HL-60/S4 treated with phorbol 12-myristate 13-acetate at 8.2 ng/mL for 4 days and 3 days (cell line): ENCODE measurements around the gene TMEM11.
"Not testable (repeated sequence)": the region's sequence is repeated elsewhere in the genome, so short reads cannot be mapped to it uniquely, and the experiment has no call there.

ENCODE experiments used
- in situ Hi-C: fragments of 300-500 bp; cut with MboI; formaldehyde crosslinking; loops from 2 replicates; pipeline ENCODE4 v1.15.0; 2022; ENCODE audit warnings: low sequenced_read_pairs

TMEM11 gene

DNA sequence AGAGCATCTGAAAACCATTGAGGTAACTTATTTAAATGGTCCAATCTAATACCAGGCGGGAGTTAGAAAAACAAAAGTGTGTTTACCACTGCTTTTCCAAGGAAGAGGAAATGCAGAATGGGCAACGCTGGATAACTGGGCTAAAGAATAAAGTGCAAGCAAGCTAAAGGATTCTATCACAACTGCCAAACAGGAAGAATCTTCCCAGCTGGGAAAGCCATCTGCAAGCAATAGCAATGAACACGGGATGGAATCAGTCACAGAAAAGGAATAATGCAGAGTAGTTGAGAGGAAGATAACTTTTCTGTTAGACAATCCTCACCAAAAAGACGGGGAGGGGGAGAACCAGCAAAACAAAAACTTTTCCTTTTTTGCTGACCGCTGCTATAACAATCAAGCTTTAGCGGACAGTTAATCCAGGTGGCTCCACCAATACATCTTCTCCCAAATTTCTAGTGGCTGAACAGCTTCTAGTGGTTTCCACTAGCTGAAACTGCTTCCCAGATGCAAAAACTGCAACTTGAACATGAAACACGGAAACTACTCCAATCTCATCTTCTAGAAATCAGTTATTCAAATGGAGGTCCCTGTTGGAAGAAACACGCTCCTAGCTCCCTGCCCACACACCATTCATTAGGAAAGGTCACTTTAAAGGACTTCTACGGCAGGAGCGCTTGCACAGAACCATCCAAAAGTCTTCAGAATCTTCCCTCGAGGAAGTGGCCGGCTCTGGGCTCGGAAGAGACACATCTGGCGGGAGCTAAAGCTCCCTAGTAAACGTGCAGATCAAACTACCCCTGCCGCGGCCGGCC, 929 bp downstream of the TMEM11 start:
- in situ Hi-C loops = no loop called here

DNA sequence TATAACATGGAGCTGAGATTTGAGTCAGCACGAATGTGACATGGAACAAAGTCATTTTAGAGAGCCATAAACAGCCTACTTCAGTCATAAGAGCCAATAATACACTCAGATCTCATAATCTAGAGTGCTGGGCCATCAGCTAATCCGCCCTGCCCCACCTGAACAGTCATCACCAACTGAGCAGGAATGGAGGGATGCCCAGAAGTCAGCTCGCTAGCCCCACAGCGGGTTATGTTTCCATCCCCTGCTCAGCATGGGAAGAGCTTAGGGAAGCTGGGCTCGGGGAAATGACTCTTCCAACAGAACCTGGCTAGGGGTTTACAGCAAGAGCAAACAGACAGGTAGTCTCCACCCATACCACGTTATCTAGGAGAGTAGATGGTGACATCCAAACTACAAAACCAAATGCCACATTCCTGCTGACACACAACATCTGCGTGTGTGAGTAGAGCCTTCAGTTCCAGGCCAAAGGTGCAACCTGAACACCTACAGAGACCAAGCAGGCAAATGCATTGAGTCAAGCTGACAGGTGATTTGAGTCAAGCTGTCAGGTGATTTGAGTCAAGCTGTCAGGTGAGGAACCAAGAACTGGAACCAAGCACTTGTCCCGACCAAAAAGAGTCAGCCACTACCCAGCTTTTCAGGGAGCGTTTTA, 2.0 kb downstream of the TMEM11 start:
- in situ Hi-C loops = no loop called here

DNA sequence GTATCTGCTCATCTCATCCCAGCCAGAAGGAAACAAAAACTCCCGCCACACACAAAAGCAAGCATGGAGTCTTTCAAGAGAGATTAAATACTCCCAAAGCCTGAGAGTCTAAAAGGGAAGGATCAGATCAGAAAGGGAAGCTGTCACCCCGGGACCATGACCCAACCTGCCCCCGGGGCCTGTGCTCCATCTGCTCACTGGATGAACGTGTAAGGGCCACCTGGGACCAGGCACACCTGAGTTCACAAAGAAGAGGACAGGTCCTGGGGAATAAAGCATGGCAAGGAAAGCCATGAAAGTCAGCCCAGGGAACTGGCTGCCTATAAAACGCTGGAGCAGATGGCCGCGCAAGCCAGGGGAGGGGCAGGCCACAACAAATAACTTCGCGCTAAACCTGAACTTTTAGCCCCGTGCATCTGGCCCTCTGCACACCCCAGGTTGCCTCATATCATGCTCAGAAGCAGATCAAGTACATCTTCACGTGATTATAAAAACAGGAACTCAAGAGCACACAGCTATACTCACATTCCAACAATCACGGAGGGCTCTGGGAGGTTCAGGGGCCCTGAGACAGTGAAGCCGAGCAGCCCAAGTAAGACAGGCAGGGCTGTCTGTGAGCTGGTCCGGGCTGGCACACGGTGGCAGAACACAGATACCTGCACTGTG, 3.4 kb downstream of the TMEM11 start:
- in situ Hi-C loops = no loop called here

DNA sequence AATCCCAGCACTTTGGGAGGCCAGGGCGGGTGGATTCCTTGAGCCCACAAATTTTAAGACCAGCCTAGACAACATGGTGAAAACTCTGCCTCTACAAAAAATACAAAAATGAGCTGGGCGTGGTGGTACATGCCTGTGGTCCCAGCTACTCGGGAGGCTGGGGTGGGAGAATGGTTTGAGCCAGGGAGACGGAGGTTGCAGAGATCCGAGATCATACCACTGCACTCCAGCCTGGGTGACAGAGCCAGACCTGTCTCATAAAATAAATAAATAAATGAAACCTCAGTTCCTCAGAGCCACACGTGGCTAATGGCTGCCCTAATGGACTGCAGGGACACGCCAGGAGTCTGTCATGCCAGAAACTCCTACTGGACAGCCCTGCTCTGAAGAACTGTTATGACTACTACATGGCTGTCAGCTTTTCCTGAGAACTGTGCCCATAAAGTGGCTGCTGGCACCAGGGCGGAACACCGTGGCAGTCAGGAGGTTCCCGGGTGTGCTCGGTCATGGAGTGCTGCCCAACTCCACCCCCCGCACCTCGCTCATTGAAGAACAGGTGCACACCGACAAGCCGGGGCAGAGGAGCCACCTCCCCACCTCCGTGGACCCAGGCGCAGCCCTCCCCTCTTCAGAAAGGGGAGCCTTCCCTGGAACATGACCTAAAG, 4.3 kb downstream of the TMEM11 start:
- in situ Hi-C loops = no loop called here

DNA sequence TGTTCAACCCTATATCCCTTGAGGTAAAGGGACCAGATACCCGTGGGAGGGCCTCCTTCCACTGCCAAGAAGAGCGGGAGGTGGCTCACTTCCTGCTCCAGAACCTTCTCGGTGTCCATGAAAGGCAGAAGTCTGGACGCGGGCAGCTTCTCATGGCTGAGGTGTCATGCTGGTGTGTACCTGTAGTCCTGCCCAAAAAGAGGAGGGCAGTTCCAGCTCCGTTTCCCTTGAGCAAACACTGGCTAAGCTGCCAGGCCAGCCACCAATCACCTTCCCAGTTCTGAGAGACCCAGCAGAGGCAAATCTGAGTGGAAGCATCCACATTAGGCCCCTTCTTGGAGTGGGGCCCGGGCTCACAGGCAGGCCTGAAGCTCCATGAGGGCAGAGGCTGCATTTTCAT, 5.6 kb downstream of the TMEM11 start:
- in situ Hi-C loops = no loop called here

DNA sequence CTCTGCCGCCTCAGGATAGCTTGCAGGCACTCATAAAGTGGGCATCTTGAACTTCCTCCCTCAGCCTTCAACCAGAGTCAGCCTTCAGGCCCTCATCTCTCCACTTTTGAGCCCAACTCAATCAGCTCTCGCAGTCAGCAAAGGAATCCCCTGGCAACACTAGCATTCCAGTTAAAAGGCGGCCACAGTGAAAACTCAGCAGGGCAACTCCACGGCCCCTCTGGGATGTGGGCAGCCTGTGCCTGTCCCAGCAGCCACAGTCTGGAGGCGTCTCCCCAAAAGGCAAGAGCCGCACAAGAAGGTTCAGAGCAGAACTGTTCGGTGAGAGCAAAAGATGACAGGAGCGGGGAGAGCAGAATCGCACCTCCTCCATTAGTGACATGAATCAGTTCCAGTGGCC, 9.0 kb downstream of the TMEM11 start:
- in situ Hi-C loops = no loop called here

DNA sequence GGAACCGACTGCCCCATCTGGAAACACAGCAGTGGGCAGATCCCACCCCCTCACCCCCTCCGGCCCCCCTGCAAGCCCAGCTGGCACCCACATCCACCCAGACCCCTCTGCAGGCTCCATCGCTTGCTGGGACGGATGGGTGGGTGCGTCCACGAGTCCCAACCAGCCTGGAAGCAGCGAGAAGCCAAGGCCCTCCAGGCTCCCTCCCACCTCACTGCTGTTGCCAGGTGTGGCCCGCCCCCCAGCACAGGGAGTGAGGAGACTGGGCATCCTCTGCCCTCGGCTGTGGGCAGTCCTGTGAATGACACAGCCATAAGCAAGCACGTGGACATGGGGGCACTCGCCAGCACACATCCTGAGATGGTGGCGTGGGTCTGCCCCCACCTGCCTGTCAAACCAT, 11.4 kb downstream of the TMEM11 start:
- in situ Hi-C loops = no loop called here

DNA sequence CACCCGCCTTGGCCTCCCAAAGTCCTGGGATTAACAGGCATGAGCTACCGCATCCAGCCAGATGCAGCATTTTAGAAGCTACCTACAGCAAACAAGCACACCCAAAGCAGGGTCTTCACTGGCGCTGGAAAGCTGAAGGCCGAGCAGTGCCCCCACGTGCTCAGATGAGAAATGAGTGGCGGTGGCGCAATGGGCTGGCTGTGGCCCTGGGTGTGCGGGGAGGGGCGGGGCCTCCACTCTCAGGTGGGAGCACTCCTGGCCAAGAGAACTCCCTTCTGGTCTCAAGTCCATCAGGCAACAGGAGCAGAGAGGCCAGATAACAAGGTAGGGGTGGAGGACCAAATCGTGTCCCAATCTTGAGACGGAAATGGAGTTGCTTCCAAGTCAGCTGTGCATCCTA, 12.1 kb downstream of the TMEM11 start:
- in situ Hi-C loops = no loop called here

DNA sequence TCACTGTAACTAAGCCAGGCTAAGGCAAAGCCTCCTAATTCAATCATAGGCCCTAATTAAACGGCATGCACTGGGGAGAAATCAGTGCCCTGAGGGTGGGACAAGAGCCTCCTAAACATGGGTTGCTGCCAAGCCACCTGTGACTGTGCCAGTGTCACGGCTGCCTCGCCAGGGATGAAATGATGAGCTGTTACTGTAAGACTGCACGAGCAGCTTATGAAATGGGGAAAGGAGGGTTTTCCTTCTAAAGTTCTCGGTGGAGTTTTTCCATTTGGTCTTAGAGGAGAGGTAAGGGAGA, 12.7 kb downstream of the TMEM11 start:
- in situ Hi-C loops = no loop called here

DNA sequence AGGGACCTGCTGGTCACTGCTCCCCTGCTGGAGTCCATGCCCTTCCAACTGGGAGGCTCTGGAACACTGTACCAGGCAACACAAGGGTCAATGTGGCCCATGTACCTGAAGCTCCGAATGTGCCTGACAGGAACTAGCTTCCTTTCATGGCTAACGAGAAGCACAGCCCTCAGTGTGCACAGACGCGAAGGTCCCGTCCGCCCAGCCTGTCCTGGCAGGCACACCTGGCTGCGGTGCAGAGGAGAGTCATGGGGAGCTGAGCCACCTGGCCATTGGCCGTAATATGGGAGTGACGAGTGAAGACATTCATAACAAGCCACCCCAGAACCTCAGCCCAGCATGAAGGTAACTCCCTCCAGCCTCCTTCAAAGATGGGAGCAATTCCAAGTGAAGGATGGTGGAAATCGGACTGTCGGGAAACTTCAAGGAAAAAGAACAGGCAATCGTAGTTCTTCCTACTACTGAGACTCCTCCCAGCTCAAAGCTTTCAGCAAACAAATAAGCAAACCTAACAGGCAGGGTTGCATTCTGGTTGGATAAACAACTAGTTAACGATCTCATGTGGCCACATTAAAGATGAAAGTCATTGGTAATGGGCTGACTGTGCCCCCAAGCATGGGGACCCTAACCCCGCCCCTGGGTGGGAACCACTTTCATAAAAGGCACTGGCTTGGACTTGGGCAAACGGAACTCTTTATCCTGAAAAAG, 13.2 kb downstream of the TMEM11 start:
- in situ Hi-C loops = no loop called here

DNA sequence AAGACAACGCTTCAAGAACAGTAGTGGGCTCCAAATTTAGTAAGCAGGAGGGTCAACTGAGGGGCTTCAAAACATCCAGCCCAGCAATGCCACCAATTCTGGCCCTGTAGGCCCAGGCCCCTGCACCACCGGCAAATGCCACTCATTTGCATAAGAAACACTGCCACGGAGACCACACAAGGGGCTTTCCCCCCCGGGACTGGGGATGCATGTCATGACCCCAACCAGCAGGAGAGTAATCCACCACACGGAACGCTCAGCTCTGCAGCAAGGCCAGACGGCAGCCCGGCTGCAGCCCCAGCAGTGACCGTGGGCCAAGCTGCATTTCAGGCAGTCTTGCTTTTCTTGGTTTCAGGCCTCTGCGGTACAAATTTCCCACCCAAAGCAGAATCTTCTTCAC, 14.1 kb downstream of the TMEM11 start:
- in situ Hi-C loops = no loop called here

DNA sequence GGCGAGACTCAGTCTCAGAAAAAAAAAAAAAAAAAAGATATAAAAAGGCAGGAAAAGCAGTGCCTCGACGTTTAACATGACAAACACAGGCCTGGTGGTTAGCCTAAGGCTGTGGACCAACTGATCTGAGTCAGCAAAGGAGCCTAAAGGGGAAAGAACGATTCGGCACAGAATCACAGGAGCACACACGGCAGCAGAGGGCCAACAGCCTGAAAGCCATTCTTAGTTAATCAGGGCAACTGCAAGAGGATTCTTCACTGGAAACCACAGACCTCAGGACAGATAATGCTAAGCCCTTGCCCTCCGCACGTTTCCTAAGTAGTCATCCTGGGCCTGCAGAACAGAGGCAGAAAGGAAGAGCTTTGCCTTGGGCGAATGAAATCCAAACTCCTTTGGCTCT, 14.7 kb downstream of the TMEM11 start:
- in situ Hi-C loops = no loop called here

DNA sequence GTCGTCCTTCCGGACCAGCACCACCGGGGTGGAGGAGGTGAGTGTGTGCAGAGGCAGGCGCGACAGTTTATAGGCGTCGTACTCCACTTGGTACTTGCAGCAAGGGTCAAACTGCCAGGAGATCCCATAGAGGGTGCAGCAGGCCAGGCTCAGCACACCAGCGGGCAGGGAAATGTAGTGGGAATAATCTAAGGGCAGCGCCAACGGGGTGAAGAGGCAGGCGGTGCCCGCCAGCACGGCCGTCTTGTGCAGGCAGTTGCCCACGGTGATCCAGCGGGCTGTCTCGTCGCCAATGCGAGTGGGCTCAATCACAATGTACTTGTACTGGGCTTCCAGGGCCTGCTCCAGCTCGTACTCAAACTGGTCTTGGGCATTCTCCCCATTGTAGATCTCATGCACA, 15.6 kb downstream of the TMEM11 start:
- in situ Hi-C loops = no loop called here

DNA sequence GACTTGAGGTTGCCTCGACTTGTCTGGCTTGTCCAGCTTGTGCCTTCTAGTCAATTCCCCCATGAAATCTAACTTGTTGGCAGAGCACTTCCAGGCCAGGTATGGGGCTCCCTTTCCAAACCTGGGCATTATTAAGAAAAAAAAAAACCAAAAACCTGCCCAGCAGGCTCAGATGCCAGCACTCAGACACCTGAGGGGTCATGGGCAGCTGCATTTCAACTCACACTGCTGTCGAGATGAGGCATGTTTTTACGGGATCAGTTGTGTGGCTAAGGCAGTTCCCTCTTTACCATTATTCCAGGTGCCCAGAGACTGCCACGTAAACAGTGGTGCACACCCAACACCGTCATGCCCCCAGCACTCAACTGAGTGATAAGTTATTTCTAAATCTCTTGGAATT, 17.8 kb downstream of the TMEM11 start:
- in situ Hi-C loops = no loop called here

DNA sequence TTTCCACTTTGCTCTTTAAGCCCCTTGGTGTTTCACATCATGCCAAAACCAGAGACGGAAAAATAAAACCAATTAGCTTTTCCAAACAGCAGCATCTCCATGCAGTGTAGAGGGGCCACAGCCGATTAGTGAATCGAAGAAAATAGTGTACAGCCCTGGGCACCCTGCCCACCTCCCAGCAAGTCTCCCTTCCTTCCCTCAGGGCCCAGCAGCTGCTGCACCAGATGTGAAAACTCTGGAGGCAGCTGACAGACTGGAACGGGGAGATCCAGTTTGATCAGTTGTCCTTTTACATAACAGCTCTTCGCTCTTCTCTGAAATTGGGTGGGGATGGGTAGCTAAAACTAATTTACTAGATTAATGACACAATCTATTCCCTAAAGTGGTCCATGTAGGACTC, 19.3 kb downstream of the TMEM11 start:
- in situ Hi-C loops = no loop called here

DNA sequence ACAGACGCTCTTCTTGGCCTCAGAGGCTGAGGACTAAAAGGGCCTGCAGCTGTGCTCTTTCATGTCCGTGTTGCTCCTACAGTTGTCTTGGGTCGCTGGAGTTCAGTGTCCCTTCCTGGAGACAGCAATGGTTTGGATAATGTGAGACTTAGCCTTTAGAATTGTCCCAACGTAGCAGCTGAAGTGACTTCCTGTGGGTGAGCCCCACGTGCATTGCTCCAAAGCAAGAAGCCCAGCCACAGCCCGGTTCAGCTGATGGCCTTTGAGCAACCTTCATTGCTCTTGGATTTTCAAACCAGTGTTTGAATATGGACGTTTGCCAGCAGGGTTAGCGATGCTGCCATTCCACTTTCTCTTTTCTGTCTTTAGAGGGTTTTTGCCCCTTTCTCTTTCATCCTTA, 19.7 kb downstream of the TMEM11 start:
- in situ Hi-C loops = no loop called here

DNA sequence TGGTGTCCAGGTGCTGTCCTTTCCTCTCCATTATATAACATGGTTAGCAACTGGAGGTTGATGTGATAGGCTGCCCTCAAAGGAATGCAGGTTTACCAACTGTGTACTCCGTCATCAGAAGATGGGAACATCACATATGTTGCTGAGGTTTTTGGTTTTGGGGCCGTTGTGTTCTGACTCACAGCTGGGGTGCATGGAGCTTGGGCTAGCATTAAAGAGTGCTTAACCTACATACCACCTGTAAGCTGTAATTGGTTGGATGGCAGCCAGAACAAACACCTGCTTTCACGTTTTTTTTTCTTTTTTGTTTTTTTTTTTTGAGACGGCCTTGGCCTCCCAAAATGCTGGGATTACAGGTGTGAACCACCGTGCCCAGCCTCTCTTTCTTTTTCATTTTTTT, 20.9 kb downstream of the TMEM11 start:
- in situ Hi-C loops = no loop called here

DNA sequence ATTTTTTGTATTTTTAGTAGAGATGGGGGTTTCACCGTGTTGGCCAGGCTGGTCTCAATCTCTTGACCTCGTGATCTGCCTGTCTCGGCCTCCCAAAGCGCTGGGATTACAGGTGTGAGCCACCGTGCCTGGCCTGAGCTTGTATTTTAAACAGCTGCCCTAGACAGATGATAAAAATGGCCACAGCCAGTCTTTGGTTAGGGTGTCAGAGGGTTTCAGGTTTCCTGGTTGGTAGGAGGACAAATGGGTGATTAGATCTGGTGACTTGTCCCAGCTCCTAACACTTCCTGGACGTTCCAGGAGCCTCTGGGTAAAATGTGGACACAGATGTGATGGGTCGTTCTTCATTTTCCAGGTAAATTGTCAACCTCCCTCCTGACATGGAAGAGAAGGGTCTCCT, 21.5 kb downstream of the TMEM11 start:
- in situ Hi-C loops = not testable (repeated sequence)

DNA sequence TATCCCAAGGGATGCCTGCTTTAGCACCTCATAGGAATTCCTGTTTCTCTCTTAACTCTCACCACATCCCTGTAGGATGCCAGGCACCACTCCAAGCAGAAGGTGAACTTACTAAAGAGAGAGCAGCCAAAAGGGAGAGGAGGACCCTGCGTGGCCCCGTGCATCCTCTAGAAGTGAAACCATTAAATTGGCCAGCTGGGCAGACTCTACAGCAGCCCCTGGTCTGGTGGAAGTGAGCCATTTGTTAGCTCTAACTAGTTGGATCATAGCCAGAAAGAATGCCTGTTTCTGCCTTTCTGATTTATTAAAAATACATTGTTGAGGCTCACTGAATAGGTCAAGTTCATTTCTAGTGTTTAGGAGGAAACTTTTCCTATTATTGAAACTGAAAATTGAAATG, 22.3 kb downstream of the TMEM11 start:
- in situ Hi-C loops = no loop called here

DNA sequence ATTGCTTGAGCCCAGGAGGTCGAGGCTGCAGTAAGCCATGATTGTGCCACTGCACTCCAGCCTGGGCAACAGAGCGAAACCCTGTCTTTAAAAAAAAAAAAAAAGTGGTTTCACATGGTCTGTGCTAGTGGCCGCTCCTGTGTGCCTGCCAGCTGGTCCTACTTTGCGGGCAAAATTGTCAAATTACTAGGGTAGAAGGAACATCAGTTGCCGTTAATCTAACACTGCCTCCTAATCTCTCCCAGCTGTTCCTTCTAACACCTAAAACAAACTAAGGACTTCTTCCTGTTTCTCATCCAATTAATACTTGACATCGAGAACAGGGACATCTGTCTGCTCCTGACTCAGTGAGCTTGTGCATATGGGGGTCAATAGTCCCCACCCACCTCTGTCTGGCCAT, 23.9 kb downstream of the TMEM11 start:
- in situ Hi-C loops = no loop called here

DNA sequence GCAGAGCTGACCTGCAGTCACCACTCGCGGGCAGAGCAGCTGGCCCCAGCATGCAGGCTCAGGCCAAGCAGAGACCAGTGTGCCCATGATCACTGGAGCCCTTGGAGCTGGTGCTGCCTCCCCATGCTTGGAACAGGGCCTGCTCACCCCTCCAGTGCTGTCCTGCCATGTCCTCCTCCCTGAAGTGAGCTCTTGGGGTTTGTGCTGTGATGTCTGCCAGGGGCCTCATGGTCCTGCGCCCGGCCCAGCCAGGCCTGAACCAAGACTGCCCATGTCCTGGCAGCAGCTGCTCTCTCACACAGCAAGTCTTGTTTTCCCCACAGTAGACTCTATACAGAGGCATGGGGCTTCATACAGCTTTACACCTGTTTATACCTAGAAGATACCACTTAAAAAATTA, 24.6 kb downstream of the TMEM11 start:
- in situ Hi-C loops = no loop called here
